ENCODE data around the gene MED12L. TPM values are rescaled to one million over a fixed set of nuclear protein-coding genes. Genes with fewer than 3 reads are reported as not detected.

Gene MED12L
- total RNA-seq, 2 donors from 2014 or later = 15.5 to 28.9 TPM

- H3K4me1 ChIP-seq (ENCODE audit: control insufficient read depth, insufficient read depth, low read length) = peaks cover 7% of the 10 kb centered on the region
- no peaks in the 10 kb centered on the region for H3K9me3 ChIP-seq (ENCODE audit: control insufficient read depth, low read length)
- H3K9me3 Mint-ChIP-seq = no peaks in the 10 kb centered on the region
- peaks cover 3% of the 10 kb centered on the region for H3K36me3 Mint-ChIP-seq (ENCODE audit: low read depth)
- H3K27ac Mint-ChIP-seq = peak overlapping the region; percentile 62
- no peak overlapping the region for H3K9ac ChIP-seq (ENCODE audit: extremely low read depth, low read length, poor library complexity, severe bottlenecking)
- H3K36me3 ChIP-seq (ENCODE audit: control insufficient read depth, insufficient read depth, low read length) = no peaks in the 10 kb centered on the region
- WGBS, 2 experiments (ENCODE audit: insufficient coverage in 1 of 2, insufficient read length in 1 of 2) = 88 to 90% methylated on average over 3 to 6 of the region's 6 CpGs
- no peak overlapping the region for H3K4me3 Mint-ChIP-seq
- DNase-seq = no peak
- TF ChIP-seq, protein P1, sequence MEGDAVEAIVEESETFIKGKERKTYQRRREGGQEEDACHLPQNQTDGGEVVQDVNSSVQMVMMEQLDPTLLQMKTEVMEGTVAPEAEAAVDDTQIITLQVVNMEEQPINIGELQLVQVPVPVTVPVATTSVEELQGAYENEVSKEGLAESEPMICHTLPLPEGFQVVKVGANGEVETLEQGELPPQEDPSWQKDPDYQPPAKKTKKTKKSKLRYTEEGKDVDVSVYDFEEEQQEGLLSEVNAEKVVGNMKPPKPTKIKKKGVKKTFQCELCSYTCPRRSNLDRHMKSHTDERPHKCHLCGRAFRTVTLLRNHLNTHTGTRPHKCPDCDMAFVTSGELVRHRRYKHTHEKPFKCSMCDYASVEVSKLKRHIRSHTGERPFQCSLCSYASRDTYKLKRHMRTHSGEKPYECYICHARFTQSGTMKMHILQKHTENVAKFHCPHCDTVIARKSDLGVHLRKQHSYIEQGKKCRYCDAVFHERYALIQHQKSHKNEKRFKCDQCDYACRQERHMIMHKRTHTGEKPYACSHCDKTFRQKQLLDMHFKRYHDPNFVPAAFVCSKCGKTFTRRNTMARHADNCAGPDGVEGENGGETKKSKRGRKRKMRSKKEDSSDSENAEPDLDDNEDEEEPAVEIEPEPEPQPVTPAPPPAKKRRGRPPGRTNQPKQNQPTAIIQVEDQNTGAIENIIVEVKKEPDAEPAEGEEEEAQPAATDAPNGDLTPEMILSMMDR (conservative IDR thresholded peaks at IDR 0.05) = no peak
- H3K4me1 Mint-ChIP-seq = peaks cover 29% of the 10 kb centered on the region
- no peak overlapping the region for H3K27ac ChIP-seq (ENCODE audit: low read depth, low read length)
- no peaks in the 10 kb centered on the region for H3K27me3 Mint-ChIP-seq (ENCODE audit: insufficient read depth)
- no peak overlapping the region for H3K4me3 ChIP-seq (ENCODE audit: low read length)
- H3K27me3 ChIP-seq (ENCODE audit: control insufficient read depth, insufficient read depth, low read length, poor library complexity, severe bottlenecking) = no peaks in the 10 kb centered on the region
These were observed 191.2 kb downstream of the MED12L start for GRCh38 chr3:151276687-151277042.

DNA sequence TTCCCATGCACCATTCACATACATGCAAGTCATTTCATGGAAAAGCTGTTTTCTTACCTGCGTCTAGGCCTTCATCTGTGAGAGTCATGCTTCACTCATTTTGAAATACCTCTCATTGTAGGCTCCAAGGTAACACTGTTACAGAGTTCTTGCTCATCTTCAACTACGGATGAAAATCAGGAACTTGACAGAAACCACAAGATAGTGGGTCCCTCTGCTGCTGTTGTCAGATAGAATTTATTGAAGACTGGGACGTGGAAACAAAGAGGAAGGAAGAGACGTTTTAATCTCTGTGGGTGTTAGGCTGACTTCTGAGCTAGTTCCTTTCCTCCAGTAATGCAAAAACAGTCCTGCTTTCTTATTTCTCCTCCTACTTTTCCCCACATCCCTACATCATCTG lies 192.8 kb downstream of the MED12L start, which contains the start of gene P2RY14:
P2RY14 (minus strand) TSS at position 313 of the 400 bp plus-strand sequence. CDS start 64,226 bp downstream, outside the sequence.
- H3K9ac ChIP-seq (ENCODE audit: extremely low read depth, low read length, poor library complexity, severe bottlenecking) = no peak within 1 kb of the TSS
- H3K27ac ChIP-seq (ENCODE audit: low read depth, low read length) = no peak within 1 kb of the TSS
- no peak for DNase-seq
- H3K4me3 ChIP-seq (ENCODE audit: low read length) = no peak within 1 kb of the TSS
- Mint-ChIP-seq H3K27me3 (ENCODE audit: insufficient read depth) (no peaks in the 10 kb centered on the region), H3K4me3 (no peak within 1 kb of the TSS), H3K27ac (no peak within 1 kb of the TSS), H3K36me3 (ENCODE audit: low read depth) (no peaks in the 10 kb centered on the region), H3K9me3 (no peaks in the 10 kb centered on the region), H3K4me1 (peaks cover 29% of the 10 kb centered on the region)
- peaks cover 7% of the 10 kb centered on the region for H3K4me1 ChIP-seq (ENCODE audit: control insufficient read depth, insufficient read depth, low read length)
- 72 to 78% methylated on average over 3 to 4 of the region's 4 CpGs for WGBS, 2 experiments (ENCODE audit: insufficient coverage in 1 of 2, insufficient read length in 1 of 2)
- TF ChIP-seq, protein P1 (conservative IDR thresholded peaks at IDR 0.05) = no peak
- H3K36me3 ChIP-seq (ENCODE audit: control insufficient read depth, insufficient read depth, low read length) = no peaks in the 10 kb centered on the region
- H3K27me3 ChIP-seq (ENCODE audit: control insufficient read depth, insufficient read depth, low read length, poor library complexity, severe bottlenecking) = no peaks in the 10 kb centered on the region
- no peaks in the 10 kb centered on the region for H3K9me3 ChIP-seq (ENCODE audit: control insufficient read depth, low read length)

- Mint-ChIP-seq H3K4me3 (no peak overlapping the region), H3K27ac (no peak overlapping the region)
These were observed 196.3 kb downstream of the MED12L start for GRCh38 chr3:151281671-151282324.

More at GRCh38 chr3:151281671-151282324, 196.3 kb downstream of the MED12L start:
- DNase-seq = no peak
- peaks cover under 1% of the 10 kb centered on the region for H3K27me3 Mint-ChIP-seq (ENCODE audit: insufficient read depth)
- Histone ChIP-seq H3K4me1 (ENCODE audit: control insufficient read depth, insufficient read depth, low read length) (peaks cover 4% of the 10 kb centered on the region), H3K4me3 (ENCODE audit: low read length) (no peak overlapping the region), H3K9ac (ENCODE audit: extremely low read depth, low read length, poor library complexity, severe bottlenecking) (no peak overlapping the region), H3K9me3 (ENCODE audit: control insufficient read depth, low read length) (no peaks in the 10 kb centered on the region), H3K36me3 (ENCODE audit: control insufficient read depth, insufficient read depth, low read length) (no peaks in the 10 kb centered on the region), H3K27ac (ENCODE audit: low read depth, low read length) (no peak overlapping the region), H3K27me3 (ENCODE audit: control insufficient read depth, insufficient read depth, low read length, poor library complexity, severe bottlenecking) (no peaks in the 10 kb centered on the region)
- H3K36me3 Mint-ChIP-seq (ENCODE audit: low read depth) = no peaks in the 10 kb centered on the region
- no peaks in the 10 kb centered on the region for H3K9me3 Mint-ChIP-seq
- TF ChIP-seq, protein P1 (conservative IDR thresholded peaks at IDR 0.05) = no peak
- peaks cover 37% of the 10 kb centered on the region for H3K4me1 Mint-ChIP-seq
- WGBS, 2 experiments (ENCODE audit: insufficient coverage in 1 of 2, insufficient read length in 1 of 2) = 96 to 97% methylated on average over 5 to 9 of the region's 9 CpGs
